Mesendoderm (in vitro differentiated cells): ENCODE results near the gene RALBP1.
"Not testable (repeated sequence)": the region's sequence is repeated elsewhere in the genome, so short reads cannot be mapped to it uniquely, and the experiment has no call there.

Experiments used
- DNase-seq: peaks from one replicate; pipeline ENCODE4 v3.0.0; 2013
- H2AK5ac ChIP-seq: 2 replicates; pipeline ENCODE4 v1.6.1; 2013; ENCODE audit warnings: low read length, inconsistent platforms
- H2BK120ac ChIP-seq: 2 replicates; pipeline ENCODE4 v1.6.1; 2013; ENCODE audit warnings: low read depth, mild to moderate bottlenecking, low read length, moderate library complexity, mixed read lengths
- H2BK15ac ChIP-seq: replicated peaks from 2 replicates; pipeline ENCODE4 v1.6.1; 2013; ENCODE audit warnings: low read depth, mild to moderate bottlenecking, moderate library complexity
- H2BK5ac ChIP-seq: 2 replicates; pipeline ENCODE4 v1.6.1; 2013; ENCODE audit warnings: low read length, inconsistent platforms
- H3K18ac ChIP-seq: 2 replicates; pipeline ENCODE4 v1.6.1; 2013; ENCODE audit warnings: mild to moderate bottlenecking, low read length, mixed read lengths
- H3K23ac ChIP-seq: one replicate; pipeline ENCODE4 v1.6.1; 2013; ENCODE audit warnings: low read length
- H3K27ac ChIP-seq: 2 replicates; pipeline ENCODE4 v1.5.1; 2013; ENCODE audit warnings: low read depth, mild to moderate bottlenecking, inconsistent platforms, low read length, moderate library complexity
- H3K27me3 ChIP-seq: 2 replicates; pipeline ENCODE4 v1.6.1; 2013; ENCODE audit warnings: low read length, control low read depth, mild to moderate bottlenecking, inconsistent platforms; ENCODE audit not compliant: insufficient read depth, poor library complexity
- H3K36me3 ChIP-seq: 2 replicates; pipeline ENCODE4 v1.6.1; 2013; ENCODE audit warnings: low read length, inconsistent platforms; ENCODE audit not compliant: control insufficient read depth, insufficient read depth
- H3K4ac ChIP-seq: one replicate; pipeline ENCODE4 v1.6.1; 2013; ENCODE audit warnings: low read depth, mild to moderate bottlenecking, low read length, moderate library complexity
- H3K4me1 ChIP-seq: 2 replicates; pipeline ENCODE4 v1.6.1; 2013; ENCODE audit warnings: low read depth, low read length, inconsistent platforms; ENCODE audit not compliant: control insufficient read depth
- H3K4me2 ChIP-seq: 2 replicates; pipeline ENCODE4 v1.6.1; 2013; ENCODE audit warnings: low read length
- H3K4me3 ChIP-seq: 2 replicates; pipeline ENCODE4 v1.5.1; 2013; ENCODE audit warnings: mild to moderate bottlenecking, low read length
- H3K56ac ChIP-seq: one replicate; pipeline ENCODE4 v1.6.1; 2013; ENCODE audit warnings: low read length
- H3K79me1 ChIP-seq: 2 replicates; pipeline ENCODE4 v1.6.1; 2013; ENCODE audit warnings: low read length, inconsistent platforms
- H3K79me2 ChIP-seq: 2 replicates; pipeline ENCODE4 v1.6.1; 2013; ENCODE audit warnings: mild to moderate bottlenecking, low read length; ENCODE audit not compliant: control insufficient read depth, insufficient read depth
- H3K9ac ChIP-seq: 2 replicates; pipeline ENCODE4 v1.6.1; 2013; ENCODE audit warnings: low read length, inconsistent platforms
- H4K5ac ChIP-seq: one replicate; pipeline ENCODE4 v1.6.1; 2013; ENCODE audit warnings: low read length
- H4K8ac ChIP-seq: one replicate; pipeline ENCODE4 v1.6.1; 2013; ENCODE audit warnings: low read depth, mild to moderate bottlenecking, control low read depth, low read length, moderate library complexity
- WGBS: extraction: QIAGEN DNeasy Blood & Tissue Kit; methylation state at CpG from one replicate; pipeline ENCODE4 v1.1.7; 2013; ENCODE audit warnings: low lambda C conversion rate, missing lambda C conversion rate; ENCODE audit not compliant: insufficient coverage; ENCODE audit errors: extremely low coverage; 5-methylcytosine and 5-hydroxymethylcytosine counted together

Gene RALBP1

GRCh38 chr18:9482790-9483189 is 7.5 kb downstream of the RALBP1 start:
- Histone ChIP-seq H3K4ac (no peak overlapping the region), H3K27me3 (no peaks in the 10 kb centered on the region), H2BK5ac (no peak overlapping the region), H4K8ac (no peak overlapping the region), H2BK15ac (no peak overlapping the region), H3K18ac (no peak overlapping the region), H3K79me1 (peaks cover 13% of the 10 kb centered on the region), H3K4me2 (no peak overlapping the region), H3K27ac (no peak overlapping the region), H2AK5ac (no peak overlapping the region), H2BK120ac (no peak overlapping the region), H3K23ac (no peak overlapping the region), H4K5ac (no peak overlapping the region), H3K36me3 (no peaks in the 10 kb centered on the region), H3K56ac (no peak overlapping the region), H3K4me3 (no peak overlapping the region), H3K9ac (no peak overlapping the region), H3K4me1 (no peaks in the 10 kb centered on the region), H3K79me2 (peaks cover 32% of the 10 kb centered on the region)
- no CpG with 5 or more reads among the region's 1 CpG for WGBS
- no peak for DNase-seq

GRCh38 chr18:9483526-9483925 is 8.2 kb downstream of the RALBP1 start:
- H4K8ac ChIP-seq: no peak overlapping the region
- no peak overlapping the region for H3K23ac ChIP-seq
- no peaks in the 10 kb centered on the region for H3K36me3 ChIP-seq
- no peak overlapping the region for H3K4me3 ChIP-seq
- no peak overlapping the region for H3K4ac ChIP-seq
- H2AK5ac ChIP-seq: no peak overlapping the region
- no peak overlapping the region for H3K56ac ChIP-seq
- H3K79me1 ChIP-seq: peaks cover 8% of the 10 kb centered on the region
- H2BK15ac ChIP-seq: no peak overlapping the region
- no peak overlapping the region for H2BK5ac ChIP-seq
- peaks cover 28% of the 10 kb centered on the region for H3K79me2 ChIP-seq
- no CpG with 5 or more reads among the region's 7 CpGs for WGBS
- H3K27ac ChIP-seq: no peak overlapping the region
- H3K9ac ChIP-seq: no peak overlapping the region
- H2BK120ac ChIP-seq: no peak overlapping the region
- H3K18ac ChIP-seq: no peak overlapping the region
- H4K5ac ChIP-seq: no peak overlapping the region
- H3K27me3 ChIP-seq: no peaks in the 10 kb centered on the region
- DNase-seq: no peak
- H3K4me2 ChIP-seq: no peak overlapping the region
- H3K4me1 ChIP-seq: no peaks in the 10 kb centered on the region

GRCh38 chr18:9484856-9485255 is 9.5 kb downstream of the RALBP1 start:
- not testable (repeated sequence) for H3K79me1 ChIP-seq, H3K4me3 ChIP-seq, H3K18ac ChIP-seq, H4K5ac ChIP-seq, H2BK15ac ChIP-seq, H2BK120ac ChIP-seq, H4K8ac ChIP-seq, H3K23ac ChIP-seq, H3K27me3 ChIP-seq, H3K36me3 ChIP-seq, H3K9ac ChIP-seq, H3K27ac ChIP-seq, H3K56ac ChIP-seq, H2AK5ac ChIP-seq, H3K4me1 ChIP-seq, DNase-seq, H3K4ac ChIP-seq, H2BK5ac ChIP-seq, H3K4me2 ChIP-seq
- peaks cover 23% of the 10 kb centered on the region for H3K79me2 ChIP-seq
- no CpG with 5 or more reads among the region's 2 CpGs for WGBS

- Histone ChIP-seq H2BK120ac (no peak overlapping the region), H3K4me1 (no peaks in the 10 kb centered on the region), H4K5ac (no peak overlapping the region), H3K4ac (no peak overlapping the region), H3K9ac (no peak overlapping the region), H3K27me3 (no peaks in the 10 kb centered on the region), H3K23ac (no peak overlapping the region), H3K4me2 (no peak overlapping the region), H3K56ac (no peak overlapping the region), H3K79me1 (peaks cover 2% of the 10 kb centered on the region), H3K4me3 (no peak overlapping the region), H2AK5ac (no peak overlapping the region), H2BK5ac (no peak overlapping the region), H2BK15ac (no peak overlapping the region), H3K79me2 (peaks cover 25% of the 10 kb centered on the region), H3K27ac (no peak overlapping the region), H3K36me3 (no peaks in the 10 kb centered on the region), H4K8ac (no peak overlapping the region), H3K18ac (no peak overlapping the region)
- no CpG with 5 or more reads among the region's 4 CpGs for WGBS
- no peak for DNase-seq
These were observed 13.2 kb downstream of the RALBP1 start for GRCh38 chr18:9488538-9488937.

GRCh38 chr18:9494778-9495331 is 19.5 kb downstream of the RALBP1 start:
- Histone ChIP-seq H3K79me2 (peaks cover 26% of the 10 kb centered on the region), H3K23ac (no peak overlapping the region), H3K56ac (peak overlapping the region; percentile 58), H3K4ac (peak overlapping the region; percentile 88), H2BK5ac (peak overlapping the region; percentile 87), H3K36me3 (no peaks in the 10 kb centered on the region), H4K8ac (peak overlapping the region; percentile 65), H3K79me1 (peaks cover 3% of the 10 kb centered on the region), H3K18ac (peak overlapping the region; percentile 77), H4K5ac (no peak overlapping the region), H3K4me2 (no peak overlapping the region), H2BK120ac (peak overlapping the region; percentile 99), H3K27ac (peak overlapping the region; percentile 90), H3K4me3 (no peak overlapping the region), H3K9ac (no peak overlapping the region), H2BK15ac (peak overlapping the region; percentile 20), H2AK5ac (peak overlapping the region; percentile 66), H3K4me1 (peaks cover 8% of the 10 kb centered on the region), H3K27me3 (no peaks in the 10 kb centered on the region)
- no CpG with 5 or more reads among the region's 9 CpGs for WGBS
- peak; percentile 91 for DNase-seq

- peaks cover 24% of the 10 kb centered on the region for H3K79me2 ChIP-seq
- no peak overlapping the region for H4K5ac ChIP-seq
- H3K9ac ChIP-seq: no peak overlapping the region
- no peaks in the 10 kb centered on the region for H3K27me3 ChIP-seq
- H2BK15ac ChIP-seq: peak overlapping the region; percentile 78
- peak overlapping the region; percentile 89 for H2BK5ac ChIP-seq
- H3K36me3 ChIP-seq: no peaks in the 10 kb centered on the region
- no peak overlapping the region for H3K4me3 ChIP-seq
- peak overlapping the region; percentile 80 for H3K18ac ChIP-seq
- DNase-seq: peak; percentile 53
- H3K79me1 ChIP-seq: peaks cover 3% of the 10 kb centered on the region
- no peak overlapping the region for H3K56ac ChIP-seq
- H2BK120ac ChIP-seq: no peak overlapping the region
- no peak overlapping the region for H3K4me2 ChIP-seq
- no peak overlapping the region for H4K8ac ChIP-seq
- H2AK5ac ChIP-seq: no peak overlapping the region
- no CpG with 5 or more reads among the region's 1 CpG for WGBS
- peaks cover 8% of the 10 kb centered on the region for H3K4me1 ChIP-seq
- no peak overlapping the region for H3K4ac ChIP-seq
- H3K27ac ChIP-seq: peak overlapping the region; percentile 74
- no peak overlapping the region for H3K23ac ChIP-seq
These were observed 20.2 kb downstream of the RALBP1 start for GRCh38 chr18:9495465-9495864.
